ELF-1 (cell line): ENCODE results near the gene FMNL2.
"Not testable (repeated sequence)": the region's sequence is repeated elsewhere in the genome, so short reads cannot be mapped to it uniquely, and the experiment has no call there.

Experiments
- DNase-seq: peaks from one replicate; pipeline ENCODE4 v3.0.0-alpha.2; 2016; ENCODE audit warnings: low read depth, low spot score

The FMNL2 gene

GRCh38 chr2:152519581-152519952 lies 184.6 kb downstream of the FMNL2 start:
- DNase-seq: no peak

DNA sequence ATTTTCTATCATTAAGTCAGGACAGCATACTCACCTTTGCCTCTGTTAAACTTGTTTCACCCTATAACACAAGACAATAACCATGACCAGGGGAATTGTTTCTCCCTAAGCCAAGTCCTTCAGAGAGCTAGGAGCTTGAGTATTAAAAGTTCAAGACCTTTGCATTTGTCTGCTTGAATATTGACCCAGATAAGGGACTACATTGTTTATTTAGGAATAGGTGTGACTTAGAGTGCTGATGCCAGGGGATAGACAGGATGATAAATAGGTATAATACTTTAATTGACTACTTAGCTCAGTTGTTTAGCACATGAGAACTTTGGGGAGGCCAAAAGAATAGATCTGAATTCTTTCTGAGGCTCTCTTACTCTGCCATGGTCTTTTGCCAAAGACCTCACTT lies 185.8 kb downstream of the FMNL2 start:
- DNase-seq: no peak

- DNase-seq: not testable (repeated sequence)
Observed at GRCh38 chr2:152522446-152522845, 187.5 kb downstream of the FMNL2 start.

DNA sequence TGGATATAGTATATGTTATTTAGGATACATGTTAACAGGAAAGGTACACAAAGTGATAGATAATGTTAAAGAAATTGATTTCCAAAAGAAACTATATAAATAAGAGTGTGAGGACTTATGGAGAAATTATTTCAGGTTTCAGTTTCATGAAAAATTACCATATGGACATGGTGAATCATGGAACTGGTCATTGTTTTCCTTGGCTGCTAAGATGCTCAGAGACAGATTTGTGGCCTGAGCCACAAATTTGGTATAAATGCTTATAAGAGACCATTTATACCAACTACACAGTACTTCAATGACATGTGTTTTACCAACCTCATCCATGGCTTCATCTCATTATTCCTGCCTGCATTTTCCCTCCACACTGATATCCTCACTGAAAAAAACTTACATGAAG lies 188.1 kb downstream of the FMNL2 start:
- DNase-seq: no peak

- DNase-seq: no peak
Observed at GRCh38 chr2:152525277-152525838, 190.4 kb downstream of the FMNL2 start.

GRCh38 chr2:152529420-152530115 lies 194.6 kb downstream of the FMNL2 start:
- DNase-seq: no peak

GRCh38 chr2:152532241-152532640 lies 197.3 kb downstream of the FMNL2 start:
- no peak for DNase-seq

- DNase-seq: no peak
Observed at GRCh38 chr2:152534460-152535135, 199.6 kb downstream of the FMNL2 start.

DNA sequence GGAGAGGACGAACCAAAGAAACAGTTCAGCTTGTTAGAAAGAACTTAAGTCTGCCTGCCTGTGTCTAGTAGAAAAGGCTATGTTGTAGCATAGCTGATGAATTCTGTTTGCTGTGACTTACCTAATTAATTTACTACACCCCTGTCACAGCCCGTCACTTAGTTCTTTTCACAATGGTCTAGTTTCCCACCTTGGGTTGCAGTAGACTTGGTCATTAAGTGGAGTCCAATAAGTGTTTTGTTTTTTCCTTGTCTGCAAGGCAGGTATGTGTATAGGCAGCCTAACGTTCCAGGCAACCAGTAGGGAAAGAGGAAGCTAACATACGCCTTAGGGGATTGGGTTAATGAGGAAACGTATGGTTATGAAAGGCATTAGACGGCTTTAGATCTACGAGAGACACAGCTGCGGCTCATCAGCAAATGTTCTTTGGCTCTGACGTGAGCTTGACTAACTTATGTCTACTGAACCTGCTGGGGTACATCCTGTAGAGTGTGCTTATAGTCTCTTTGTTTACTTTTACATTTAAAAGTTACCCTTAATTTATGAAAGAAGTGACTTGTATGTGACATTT lies 202.2 kb downstream of the FMNL2 start:
- DNase-seq: no peak

DNA sequence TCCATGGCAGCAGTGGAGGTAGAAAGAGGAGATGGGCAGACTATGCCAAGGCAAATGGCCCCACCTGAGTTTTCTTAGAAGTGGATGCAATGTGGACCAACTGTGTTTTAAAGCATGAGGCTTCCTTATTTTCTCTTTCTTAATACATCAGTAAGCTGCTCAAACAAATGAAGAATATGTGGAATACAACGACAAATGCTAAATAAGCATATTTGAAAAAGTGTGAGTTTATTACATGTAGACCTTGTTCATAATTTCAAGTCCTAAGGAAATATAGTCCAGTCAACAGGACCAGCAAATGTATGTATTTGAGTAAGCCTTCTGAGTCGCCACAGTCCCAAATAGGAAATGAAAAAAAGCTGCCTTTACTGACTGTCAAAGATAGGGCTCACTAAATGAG lies 204.4 kb downstream of the FMNL2 start:
- no peak for DNase-seq

- no peak for DNase-seq
Observed at GRCh38 chr2:152541712-152542111, 206.7 kb downstream of the FMNL2 start.

- no peak for DNase-seq
Observed at GRCh38 chr2:152542337-152542994, 207.5 kb downstream of the FMNL2 start.

- DNase-seq: peak; percentile 14
Observed at GRCh38 chr2:152542995-152543481, 208.1 kb downstream of the FMNL2 start.

DNA sequence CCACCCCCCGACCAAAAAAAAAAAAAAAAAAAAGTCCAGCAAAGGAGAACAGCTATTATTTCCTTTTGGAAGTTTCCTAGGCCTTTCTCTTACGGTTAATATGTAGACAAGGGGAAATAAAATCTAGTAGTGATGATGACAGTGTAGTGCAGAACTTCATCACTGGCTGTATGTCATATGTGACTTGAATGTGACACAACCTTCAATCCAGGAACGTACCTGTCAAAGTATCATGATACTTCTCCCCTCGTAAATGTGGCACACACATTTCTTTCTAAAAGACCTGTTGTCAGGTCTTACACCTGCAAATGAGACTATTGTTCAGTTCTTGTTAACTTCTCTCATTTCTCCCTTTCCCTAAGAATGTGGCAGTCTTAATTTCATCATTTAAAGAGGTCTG lies 208.7 kb downstream of the FMNL2 start:
- no peak for DNase-seq

- no peak for DNase-seq
Observed at GRCh38 chr2:152544638-152545037, 209.7 kb downstream of the FMNL2 start.

- no peak for DNase-seq
Observed at GRCh38 chr2:152546230-152546837, 211.4 kb downstream of the FMNL2 start.

GRCh38 chr2:152548111-152548875 lies 213.3 kb downstream of the FMNL2 start:
- DNase-seq: no peak

DNA sequence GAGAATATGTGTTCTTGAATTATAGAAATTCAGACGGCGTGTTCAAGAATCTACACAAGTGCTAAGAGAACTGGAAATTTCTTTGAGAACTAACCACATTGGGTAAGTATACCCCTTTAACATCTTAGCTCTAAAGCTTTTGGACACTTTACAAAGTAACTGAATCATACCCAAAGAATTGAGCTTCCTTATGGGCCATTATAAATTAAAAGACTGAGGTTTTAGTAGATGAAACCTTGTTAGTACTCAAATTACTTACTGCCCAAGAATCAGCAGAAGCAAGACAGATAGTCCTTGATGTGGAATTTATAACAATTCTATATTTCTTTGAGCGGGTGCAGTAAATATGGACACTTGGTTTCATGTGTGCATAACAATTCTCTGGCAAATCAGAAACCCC lies 214.0 kb downstream of the FMNL2 start:
- no peak for DNase-seq

- no peak for DNase-seq
Observed at GRCh38 chr2:152549423-152549822, 214.4 kb downstream of the FMNL2 start.

- no peak for DNase-seq
Observed at GRCh38 chr2:152550386-152550785, 215.4 kb downstream of the FMNL2 start.

GRCh38 chr2:152552888-152553287 lies 217.9 kb downstream of the FMNL2 start:
- no peak for DNase-seq
